GM18870 (cell line): Measurements from ENCODE around the gene NCS1.

ENCODE experiments used
- ATAC-seq: cut with Tn5 transposase; IDR thresholded peaks from one replicate; pipeline ENCODE4 v1.9.1; 2021; ENCODE audit warnings: moderate library complexity; ENCODE audit not compliant: unreplicated experiment

NCS1 gene

DNA sequence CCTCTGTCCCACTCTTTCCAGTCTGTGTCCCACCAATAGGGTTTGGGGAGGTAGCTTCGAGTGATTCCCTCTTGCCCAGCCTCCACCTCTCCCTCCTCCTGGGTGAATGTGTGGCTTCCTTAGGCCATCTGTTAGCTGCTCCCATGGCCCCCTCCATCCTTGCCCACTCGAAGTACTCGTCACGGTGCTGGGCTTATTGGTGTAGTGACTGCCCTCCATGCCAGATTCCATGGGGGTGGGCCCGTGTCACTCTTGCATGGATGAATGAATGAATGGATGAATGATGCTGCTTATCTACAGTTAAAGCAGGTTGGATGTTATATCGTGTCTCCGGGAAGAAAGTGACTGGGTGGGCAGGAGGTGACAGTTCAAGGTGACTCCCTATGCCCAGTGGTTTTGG, 112.5 kb downstream of the NCS1 start:
- ATAC-seq = no peak

DNA sequence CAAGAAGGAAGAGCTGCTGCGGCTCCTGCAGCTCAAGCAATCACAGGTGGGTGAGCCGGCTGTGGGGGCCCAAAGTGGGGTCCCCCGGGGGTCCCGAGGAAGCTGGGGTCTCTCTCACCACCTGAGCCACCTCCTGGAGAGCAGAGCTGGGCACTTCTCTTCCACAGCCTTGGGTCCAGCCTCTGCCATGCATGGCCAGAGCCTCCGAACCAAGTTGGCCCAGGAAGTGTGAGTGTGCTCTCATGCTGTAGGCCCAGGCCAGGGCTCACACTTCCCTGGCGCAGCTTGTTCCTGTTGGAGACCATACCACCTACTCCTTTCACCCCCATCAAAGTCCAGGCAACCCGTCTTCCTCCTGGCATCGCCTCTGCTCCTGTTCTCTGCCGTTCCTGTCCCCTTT, 113.1 kb downstream of the NCS1 start:
- no peak for ATAC-seq

DNA sequence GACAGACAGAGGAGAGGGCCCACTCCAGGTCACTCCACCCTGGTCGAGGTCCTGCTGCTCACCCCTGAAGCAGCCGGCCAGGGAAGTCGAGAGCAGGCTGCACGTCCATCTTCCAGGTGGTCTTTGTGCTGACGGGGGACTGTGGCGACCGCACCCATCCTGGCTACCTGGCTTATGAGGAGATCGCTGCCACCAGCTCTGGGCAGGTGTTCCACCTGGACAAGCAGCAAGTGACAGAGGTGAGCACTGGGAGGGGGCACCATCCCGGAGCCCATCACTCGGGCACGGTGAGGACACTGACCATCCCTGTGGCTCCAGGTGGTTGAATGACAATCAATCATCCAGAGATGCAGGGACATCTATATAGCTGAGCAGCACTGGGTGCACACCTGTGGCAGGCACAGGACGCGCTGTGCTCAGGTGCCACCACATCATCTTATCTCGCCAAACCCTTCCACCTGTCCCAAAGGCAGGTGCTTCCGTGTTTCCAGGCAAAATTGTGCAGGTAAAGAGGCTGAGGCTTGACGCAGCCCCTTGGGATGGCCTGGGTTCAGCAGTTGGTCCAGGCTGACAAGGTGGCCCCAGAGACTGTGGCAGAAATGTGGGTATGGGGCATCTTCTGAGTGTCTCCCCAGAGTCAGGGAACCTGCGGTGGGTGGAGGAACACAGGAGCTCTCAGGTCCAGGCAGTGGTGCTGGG, 114.0 kb downstream of the NCS1 start:
- ATAC-seq = no peak
